Tibial nerve (tissue), 4 donors: ENCODE data around the gene USP46.

ENCODE experiments used
- EP300 ChIP-seq, 2 donors: sonication (generic); formaldehyde crosslinking; IDR thresholded peaks; one replicate each; pipeline ENCODE4 v1.6.1; 2017; ENCODE audit warnings: antibody characterized with exemption in 2 of 2, mild to moderate bottlenecking in 1 of 2
- POLR2A ChIP-seq, 2 donors: fragments of 450-650 bp; IDR thresholded peaks; one replicate each; pipeline ENCODE4 v1.6.1; 2017; ENCODE audit warnings: antibody characterized with exemption in 2 of 2, mild to moderate bottlenecking in 2 of 2, moderate library complexity in 2 of 2
- TF ChIP-seq, protein P1 (sequence below), 5 experiments: fragments of 200-600 bp in 3 of 5; fragments of 450-650 bp in 2 of 5; sonication (generic) in 3 of 5; IDR thresholded peaks; one replicate each; pipeline ENCODE4 v1.5.1; 2016 to 2019; ENCODE audit warnings: antibody characterized with exemption in 5 of 5, mild to moderate bottlenecking in 3 of 5, moderate library complexity in 2 of 5

DNA sequence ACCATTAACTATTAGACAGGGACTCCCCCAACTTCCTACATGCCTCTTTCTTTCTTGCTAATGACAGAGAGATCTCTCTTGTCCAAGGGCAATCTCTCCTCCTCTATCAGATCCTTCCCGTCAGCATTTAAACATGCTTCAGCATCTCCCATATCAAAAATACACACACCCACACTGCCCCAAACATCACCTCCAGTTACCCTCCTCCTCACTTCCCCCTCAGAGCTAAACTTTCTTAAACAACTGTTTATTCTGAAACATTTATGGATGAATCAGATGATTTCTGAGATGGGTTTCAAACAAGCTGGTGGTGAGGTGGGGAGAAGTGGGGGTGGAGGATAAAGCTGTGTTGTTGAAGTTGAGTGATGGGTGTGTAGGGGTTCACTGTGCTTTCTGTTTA, 23.5 kb downstream of the USP46 start:
- TF ChIP-seq POLR2A (IDR thresholded peaks at IDR 0.05) (no peak), EP300 (IDR thresholded peaks at IDR 0.05) (no peak)
- TF ChIP-seq, protein P1, sequence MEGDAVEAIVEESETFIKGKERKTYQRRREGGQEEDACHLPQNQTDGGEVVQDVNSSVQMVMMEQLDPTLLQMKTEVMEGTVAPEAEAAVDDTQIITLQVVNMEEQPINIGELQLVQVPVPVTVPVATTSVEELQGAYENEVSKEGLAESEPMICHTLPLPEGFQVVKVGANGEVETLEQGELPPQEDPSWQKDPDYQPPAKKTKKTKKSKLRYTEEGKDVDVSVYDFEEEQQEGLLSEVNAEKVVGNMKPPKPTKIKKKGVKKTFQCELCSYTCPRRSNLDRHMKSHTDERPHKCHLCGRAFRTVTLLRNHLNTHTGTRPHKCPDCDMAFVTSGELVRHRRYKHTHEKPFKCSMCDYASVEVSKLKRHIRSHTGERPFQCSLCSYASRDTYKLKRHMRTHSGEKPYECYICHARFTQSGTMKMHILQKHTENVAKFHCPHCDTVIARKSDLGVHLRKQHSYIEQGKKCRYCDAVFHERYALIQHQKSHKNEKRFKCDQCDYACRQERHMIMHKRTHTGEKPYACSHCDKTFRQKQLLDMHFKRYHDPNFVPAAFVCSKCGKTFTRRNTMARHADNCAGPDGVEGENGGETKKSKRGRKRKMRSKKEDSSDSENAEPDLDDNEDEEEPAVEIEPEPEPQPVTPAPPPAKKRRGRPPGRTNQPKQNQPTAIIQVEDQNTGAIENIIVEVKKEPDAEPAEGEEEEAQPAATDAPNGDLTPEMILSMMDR (IDR thresholded peaks at IDR 0.05), result no peak
